Endothelial cell of umbilical vein (primary cell): ENCODE results near the gene CST3.

ENCODE experiments used
- CTCF ChIP-seq, 2 donors: IDR thresholded peaks; 1 replicate in 1 of 2; 2 replicates in 1 of 2; pipeline ENCODE4 v1.5.1; 2011; ENCODE audit warnings: low read length in 2 of 2, mild to moderate bottlenecking in 2 of 2, moderate library complexity in 2 of 2, control low read depth in 1 of 2, inconsistent platforms in 1 of 2, low read depth in 1 of 2; ENCODE audit not compliant: insufficient read depth in 1 of 2; ENCODE audit errors: extremely low read depth in 1 of 2
- EZH2 ChIP-seq: IDR thresholded peaks from 2 replicates; pipeline ENCODE4 v1.6.1; 2012; ENCODE audit warnings: borderline replicate concordance, low read depth, mild to moderate bottlenecking, moderate library complexity, low read length, inconsistent platforms; ENCODE audit not compliant: severe bottlenecking
- JUN ChIP-seq: IDR thresholded peaks from 2 replicates; pipeline ENCODE4 v1.6.1; 2011; ENCODE audit warnings: borderline replicate concordance, low read depth; ENCODE audit not compliant: insufficient read length, insufficient read depth
- MAX ChIP-seq: IDR thresholded peaks from 2 replicates; pipeline ENCODE4 v1.6.1; 2011; ENCODE audit not compliant: insufficient read depth, insufficient read length
- MYC ChIP-seq: IDR thresholded peaks from one replicate; pipeline ENCODE4 v1.6.1; 2011; ENCODE audit warnings: mild to moderate bottlenecking, low read depth, low read length
- POLR2A ChIP-seq: IDR thresholded peaks from 2 replicates; pipeline ENCODE4 v1.6.1; 2012; ENCODE audit warnings: low read depth, mild to moderate bottlenecking, control low read depth, low read length
- POLR2AphosphoS5 ChIP-seq: IDR thresholded peaks from 2 replicates; pipeline ENCODE4 v1.6.1; 2012; ENCODE audit warnings: low read depth, mild to moderate bottlenecking, control low read depth, low read length, moderate library complexity; ENCODE audit not compliant: insufficient read depth

- no peak for TF ChIP-seq EZH2
- no peak for TF ChIP-seq CTCF (IDR thresholded peaks at IDR 0.05; ENCODE audit: extremely low read depth in 1 of 2, insufficient read depth in 1 of 2, low read depth in 1 of 2, low read length in 2 of 2)
- no peak for TF ChIP-seq POLR2A
- TF ChIP-seq POLR2AphosphoS5: no peak
- TF ChIP-seq MYC: no peak
- no peak for TF ChIP-seq MAX
- no peak for TF ChIP-seq JUN
Observed at GRCh38 chr20:23604306-23604705, 33.4 kb downstream of the CST3 start.
